Skeletal muscle tissue (tissue), 2 donors: ENCODE results near the gene XRCC3. TPM values are rescaled to one million over a fixed set of nuclear protein-coding genes. Genes with fewer than 3 reads are reported as not detected.

Experiments
- small RNA-seq: library from RNA; depleted of rRNA; stranded (forward); fragments of <200 nt; gene quantifications from one replicate; pipeline ENCODE3, GENCODE V24; 2014
- total RNA-seq: library from RNA; depleted of rRNA; stranded (reverse); fragments of >200 nt; gene quantifications from one replicate; pipeline ENCODE4 v1.2.3, GENCODE V29; 2014

XRCC3 gene
- total RNA-seq, 1 donor from 2014 or later, result 2.1 TPM

Small RNA genes within 50 kb of the gene (small RNA-seq; reads per million reads assigned to genes)
- gene RF00019, result not detected

Other genes with a start within 250 kb of the XRCC3 start
- 64.7 TPM for gene CKB, start 192.6 kb downstream of the XRCC3 start, total RNA-seq
- 4.7 TPM for gene TRMT61A, start 186.3 kb downstream of the XRCC3 start, total RNA-seq
- 16.7 TPM for gene BAG5, start 152.8 kb downstream of the XRCC3 start, total RNA-seq
- 28.2 TPM for gene COA8, start 152.5 kb downstream of the XRCC3 start, total RNA-seq
- 103 TPM for gene KLC1, start 86.2 kb downstream of the XRCC3 start, total RNA-seq
- 31.3 TPM for gene ZFYVE21, start 359 bp upstream of the XRCC3 start, total RNA-seq
- 4.7 TPM for gene PPP1R13B, start 132.1 kb upstream of the XRCC3 start, total RNA-seq
- 0.52 TPM for gene TDRD9, start 213.0 kb upstream of the XRCC3 start, total RNA-seq
- not detected for gene RD3L, start 227.1 kb upstream of the XRCC3 start, total RNA-seq